Tibial nerve (tissue), 4 donors: ENCODE results near the gene A3GALT2. TPM values are rescaled to one million over a fixed set of nuclear protein-coding genes. Genes with fewer than 3 reads are reported as not detected.

Experiments
- DNase-seq, 2 donors: peaks; one replicate each; pipeline ENCODE4 v3.0.0-alpha.2; 2019; ENCODE audit warnings: low spot score in 2 of 2
- H3K27ac ChIP-seq, 4 donors: fragments of 200-600 bp; sonication (generic) in 3 of 4; one replicate each; pipeline ENCODE4 v1.5.1; 2017 to 2019; ENCODE audit warnings: mild to moderate bottlenecking in 1 of 4
- H3K27me3 ChIP-seq, 2 donors: fragments of 200-600 bp; sonication (generic) in 1 of 2; one replicate each; pipeline versions ENCODE4 v1.5.1 to v1.6.0; 2017 to 2019
- H3K36me3 ChIP-seq, 3 donors: fragments of 200-600 bp; sonication (generic); one replicate each; pipeline ENCODE4 v1.5.1; 2018 to 2019
- H3K4me1 ChIP-seq, 4 donors: fragments of 200-600 bp; sonication (generic) in 3 of 4; one replicate each; pipeline ENCODE4 v1.5.1; 2017 to 2019
- H3K4me3 ChIP-seq, 4 donors: fragments of 200-600 bp; sonication (generic) in 3 of 4; one replicate each; pipeline ENCODE4 v1.5.1; 2017 to 2019; ENCODE audit warnings: mild to moderate bottlenecking in 1 of 4, moderate library complexity in 1 of 4
- H3K9me3 ChIP-seq, 4 donors: fragments of 200-600 bp; sonication (generic) in 3 of 4; one replicate each; pipeline ENCODE4 v1.5.1; 2017 to 2019
- CTCF ChIP-seq, 5 experiments: fragments of 200-600 bp in 3 of 5; fragments of 450-650 bp in 2 of 5; sonication (generic) in 3 of 5; IDR thresholded peaks; one replicate each; pipeline ENCODE4 v1.5.1; 2016 to 2019; ENCODE audit warnings: antibody characterized with exemption in 5 of 5, mild to moderate bottlenecking in 3 of 5, moderate library complexity in 2 of 5
- EP300 ChIP-seq, 2 donors: sonication (generic); formaldehyde crosslinking; IDR thresholded peaks; one replicate each; pipeline ENCODE4 v1.6.1; 2017; ENCODE audit warnings: antibody characterized with exemption in 2 of 2, mild to moderate bottlenecking in 1 of 2
- POLR2A ChIP-seq, 2 donors: fragments of 450-650 bp; IDR thresholded peaks; one replicate each; pipeline ENCODE4 v1.6.1; 2017; ENCODE audit warnings: antibody characterized with exemption in 2 of 2, mild to moderate bottlenecking in 2 of 2, moderate library complexity in 2 of 2
- WGBS, 2 donors: methylation state at CpG; one replicate each; pipeline ENCODE4 v1.1.5; 2018; 5-methylcytosine and 5-hydroxymethylcytosine counted together
- total RNA-seq, 4 donors: library from RNA; depleted of rRNA; stranded (reverse); fragments of >200 nt; gene quantifications; one replicate each; pipeline ENCODE4 v1.1.0, GENCODE V29; 2016

The A3GALT2 gene
- total RNA-seq, 4 donors from 2014 or later: 0.42 to 0.66 TPM; not detected in 2

DNA sequence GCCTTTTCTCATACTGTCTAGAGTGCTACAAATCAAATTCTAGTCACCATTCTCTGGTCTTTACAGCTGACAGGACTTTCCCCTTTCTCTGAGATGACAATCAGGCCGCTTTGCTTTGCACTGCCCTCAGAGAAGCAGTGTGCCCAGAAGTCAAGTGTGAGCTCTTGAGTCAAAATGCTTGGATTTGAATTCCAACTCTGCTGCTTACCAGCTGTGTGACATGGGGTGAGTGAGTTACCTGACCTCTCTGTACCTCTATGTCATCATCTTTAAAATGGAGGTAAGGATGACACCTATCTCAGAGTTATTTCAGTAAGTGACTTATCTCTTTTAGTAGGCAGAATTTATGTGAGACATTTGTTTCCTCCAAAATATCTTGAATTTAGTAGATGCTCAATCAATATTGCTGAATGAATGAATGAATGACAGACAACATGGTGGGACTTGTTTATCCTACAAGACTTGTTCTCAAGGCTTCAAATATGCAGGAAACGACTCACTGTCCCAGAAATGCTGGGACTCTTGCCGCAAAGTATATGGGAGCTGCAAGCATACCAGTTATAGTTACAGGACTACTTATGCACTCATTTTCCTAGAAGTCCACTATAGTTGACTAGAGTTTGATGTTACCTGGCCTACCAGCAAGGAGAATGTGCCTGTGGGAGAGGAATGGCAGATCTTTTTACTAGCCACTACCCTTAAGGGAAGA lies 38.1 kb upstream of the A3GALT2 start:
- peaks cover 0 to 11% (median 0%) of the 10 kb centered on the region in 3 donors for H3K36me3 ChIP-seq
- no peaks in the 10 kb centered on the region for H3K9me3 ChIP-seq
- WGBS, 2 donors: 77 to 93% methylated on average over 3 of the region's 3 CpGs
- peaks cover 0 to 27% (median 12%) of the 10 kb centered on the region in 4 donors for H3K4me1 ChIP-seq
- no peak overlapping the region for H3K4me3 ChIP-seq
- no peak for DNase-seq
- peak overlapping the region in 1 of 4 donors; percentile 14 for H3K27ac ChIP-seq
- no peaks in the 10 kb centered on the region for H3K27me3 ChIP-seq
- TF ChIP-seq POLR2A (IDR thresholded peaks at IDR 0.05): no peak
- TF ChIP-seq CTCF (IDR thresholded peaks at IDR 0.05): no peak

DNA sequence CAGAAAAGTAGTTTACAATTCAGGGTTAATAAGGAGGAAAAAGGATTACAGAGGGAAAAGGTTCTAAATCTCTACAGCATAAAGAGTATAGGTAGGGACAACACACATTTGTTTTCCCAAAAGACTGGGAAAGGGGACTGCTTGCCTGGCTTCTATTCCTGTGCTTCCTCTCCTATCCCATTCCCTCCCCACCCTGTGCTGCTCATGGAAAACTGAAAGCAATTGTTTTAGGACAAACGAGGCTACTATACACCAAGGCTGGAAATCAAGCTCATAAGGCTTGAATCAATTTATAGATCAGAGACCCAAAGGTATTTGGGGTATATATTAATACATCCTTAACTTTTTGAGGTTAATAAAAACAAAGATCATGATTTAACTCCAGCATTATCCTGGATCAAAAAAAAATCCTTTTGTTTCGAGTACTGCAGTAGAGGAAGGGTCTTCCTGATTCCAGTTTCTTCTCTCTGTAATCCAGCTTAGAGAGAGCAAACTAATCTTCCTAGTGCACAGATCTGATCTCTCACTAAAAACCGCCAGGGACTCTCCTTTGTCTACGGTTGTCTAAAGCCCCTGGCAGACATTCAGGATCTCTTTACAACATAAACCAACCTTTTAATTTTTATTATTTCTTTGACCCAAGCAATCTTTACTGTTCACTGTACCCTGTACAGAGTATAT lies 37.4 kb upstream of the A3GALT2 start:
- Histone ChIP-seq H3K36me3 (peaks cover 0 to 15% (median 0%) of the 10 kb centered on the region in 3 donors), H3K27ac (peak overlapping the region in 1 of 4 donors; percentile 34), H3K4me3 (no peak overlapping the region), H3K9me3 (no peaks in the 10 kb centered on the region), H3K27me3 (no peaks in the 10 kb centered on the region), H3K4me1 (peaks cover 0 to 20% (median 6%) of the 10 kb centered on the region in 4 donors)
- TF ChIP-seq POLR2A (IDR thresholded peaks at IDR 0.05) (no peak), EP300 (IDR thresholded peaks at IDR 0.05) (no peak)
- 52 to 63% methylated on average over 4 of the region's 4 CpGs for WGBS, 2 donors
- DNase-seq: no peak

GRCh38 chr1:33357099-33357498 lies 36.2 kb upstream of the A3GALT2 start:
- Histone ChIP-seq H3K27ac (no peak overlapping the region), H3K36me3 (peaks cover 0 to 15% (median 0%) of the 10 kb centered on the region in 3 donors), H3K27me3 (no peaks in the 10 kb centered on the region), H3K4me3 (no peak overlapping the region), H3K9me3 (no peaks in the 10 kb centered on the region), H3K4me1 (peaks cover 0 to 8% (median 1%) of the 10 kb centered on the region in 4 donors)
- TF ChIP-seq CTCF (IDR thresholded peaks at IDR 0.05): no peak
- TF ChIP-seq POLR2A (IDR thresholded peaks at IDR 0.05): no peak
- no peak for TF ChIP-seq EP300 (IDR thresholded peaks at IDR 0.05)
- no peak for DNase-seq
- 92 to 94% methylated on average over 5 of the region's 5 CpGs for WGBS, 2 donors

- H3K27ac ChIP-seq: no peak overlapping the region
- no peaks in the 10 kb centered on the region for H3K9me3 ChIP-seq
- H3K27me3 ChIP-seq: no peaks in the 10 kb centered on the region
- H3K4me3 ChIP-seq: no peak overlapping the region
- H3K4me1 ChIP-seq: peaks cover 0 to 14% (median 0%) of the 10 kb centered on the region in 4 donors
- TF ChIP-seq CTCF (IDR thresholded peaks at IDR 0.05): no peak
- no peak for TF ChIP-seq POLR2A (IDR thresholded peaks at IDR 0.05)
- no peak for TF ChIP-seq EP300 (IDR thresholded peaks at IDR 0.05)
- WGBS, 2 donors: 90% methylated on average over 12 to 16 of the region's 16 CpGs
- H3K36me3 ChIP-seq: peaks cover 0 to 15% (median 0%) of the 10 kb centered on the region in 3 donors
- DNase-seq: no peak
Observed at GRCh38 chr1:33354707-33355316, 33.9 kb upstream of the A3GALT2 start.

GRCh38 chr1:33353531-33353930 lies 32.6 kb upstream of the A3GALT2 start:
- H3K4me3 ChIP-seq: no peak overlapping the region
- no peaks in the 10 kb centered on the region for H3K27me3 ChIP-seq
- 90% methylated on average over 5 of the region's 5 CpGs for WGBS, 2 donors
- TF ChIP-seq CTCF (IDR thresholded peaks at IDR 0.05) (no peak), EP300 (IDR thresholded peaks at IDR 0.05) (no peak), POLR2A (IDR thresholded peaks at IDR 0.05) (no peak)
- no peak for DNase-seq
- H3K4me1 ChIP-seq: peaks cover 0 to 14% (median 0%) of the 10 kb centered on the region in 4 donors
- peaks cover 0 to 15% (median 0%) of the 10 kb centered on the region in 3 donors for H3K36me3 ChIP-seq
- H3K9me3 ChIP-seq: no peaks in the 10 kb centered on the region
- H3K27ac ChIP-seq: no peak overlapping the region
